GM23248 (cell line): ENCODE data around the gene MARCO.

ENCODE experiments used
- EZH2 ChIP-seq: fragments of 200-600 bp; sonication (generic); IDR thresholded peaks from 2 replicates; pipeline ENCODE4 v1.6.1; 2018; ENCODE audit warnings: antibody characterized with exemption, mild to moderate bottlenecking; ENCODE audit not compliant: insufficient read depth, poor library complexity, severe bottlenecking
- EZH2phosphoT487 ChIP-seq: fragments of 200-600 bp; sonication (generic); IDR thresholded peaks from 2 replicates; pipeline ENCODE4 v1.6.1; 2018; ENCODE audit warnings: antibody characterized with exemption, moderate library complexity, mild to moderate bottlenecking, low read depth; ENCODE audit not compliant: insufficient read depth

- no peak for TF ChIP-seq EZH2
- TF ChIP-seq EZH2phosphoT487 = no peak
Observed at GRCh38 chr2:118971245-118972122, 29.5 kb downstream of the MARCO start.
